Upper lobe of left lung (tissue), 4 donors: ENCODE results near the gene RASA3.

ENCODE experiments used
- CTCF ChIP-seq, 6 experiments: fragments of 450-650 bp in 4 of 6; fragments of 200-600 bp in 2 of 6; sonication (generic) in 2 of 6; IDR thresholded peaks; one replicate each; pipeline ENCODE4 v1.5.1; 2016 to 2019; ENCODE audit warnings: antibody characterized with exemption in 6 of 6
- EP300 ChIP-seq, 4 donors: sonication (generic); formaldehyde crosslinking; IDR thresholded peaks; one replicate each; pipeline ENCODE4 v1.5.1; 2017; ENCODE audit warnings: antibody characterized with exemption in 4 of 4, control low read depth in 2 of 4

GRCh38 chr13:114143806-114144605 lies 11.6 kb upstream of the RASA3 start:
- TF ChIP-seq CTCF (IDR thresholded peaks at IDR 0.05) (no peak), EP300 (IDR thresholded peaks at IDR 0.05) (no peak)
